T follicular helper cell (primary cell): ENCODE data around the gene ANKRD44.

Source experiments
- DNase-seq: peaks from one replicate; pipeline ENCODE4 v3.0.0-alpha.2; 2020; ENCODE audit warnings: low read depth

ANKRD44 gene

DNA sequence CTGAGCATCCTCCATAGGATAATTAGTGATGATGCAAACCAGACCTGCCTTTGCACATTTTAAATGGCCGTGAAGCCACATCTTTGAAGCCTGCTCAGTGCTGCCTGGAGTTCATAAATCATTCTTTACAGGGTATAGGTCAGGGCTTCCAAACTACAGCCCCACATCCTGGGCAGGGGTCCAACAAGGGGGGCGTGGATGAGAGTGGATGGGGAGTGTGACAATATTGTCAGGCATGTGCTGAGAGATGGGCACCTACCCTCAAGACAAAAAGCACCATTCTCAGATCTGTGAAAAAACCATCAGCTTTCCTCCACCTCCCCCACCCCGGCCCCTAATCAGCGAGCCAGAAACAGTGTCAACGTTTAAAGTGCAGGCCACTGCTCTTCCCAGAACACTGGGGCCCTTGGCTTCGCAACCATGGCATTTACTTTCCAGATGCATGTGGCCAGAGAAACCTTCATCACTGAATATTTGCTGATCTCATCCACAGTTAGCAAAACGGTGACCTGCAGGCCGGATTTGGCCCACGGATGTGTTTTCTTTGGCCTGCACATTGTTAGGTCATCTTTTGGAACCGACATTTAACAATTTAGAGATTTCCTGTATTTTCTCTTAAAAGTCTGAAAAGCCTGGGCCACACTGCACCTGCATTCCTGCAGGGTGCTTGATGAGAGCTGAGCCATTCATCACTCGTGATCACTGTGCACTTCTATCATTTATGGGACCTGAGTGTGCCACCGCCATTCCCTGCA lies 130.7 kb downstream of the ANKRD44 start:
- no peak for DNase-seq

- DNase-seq = no peak
Observed at GRCh38 chr2:197176522-197176921, 134.1 kb downstream of the ANKRD44 start.

DNA sequence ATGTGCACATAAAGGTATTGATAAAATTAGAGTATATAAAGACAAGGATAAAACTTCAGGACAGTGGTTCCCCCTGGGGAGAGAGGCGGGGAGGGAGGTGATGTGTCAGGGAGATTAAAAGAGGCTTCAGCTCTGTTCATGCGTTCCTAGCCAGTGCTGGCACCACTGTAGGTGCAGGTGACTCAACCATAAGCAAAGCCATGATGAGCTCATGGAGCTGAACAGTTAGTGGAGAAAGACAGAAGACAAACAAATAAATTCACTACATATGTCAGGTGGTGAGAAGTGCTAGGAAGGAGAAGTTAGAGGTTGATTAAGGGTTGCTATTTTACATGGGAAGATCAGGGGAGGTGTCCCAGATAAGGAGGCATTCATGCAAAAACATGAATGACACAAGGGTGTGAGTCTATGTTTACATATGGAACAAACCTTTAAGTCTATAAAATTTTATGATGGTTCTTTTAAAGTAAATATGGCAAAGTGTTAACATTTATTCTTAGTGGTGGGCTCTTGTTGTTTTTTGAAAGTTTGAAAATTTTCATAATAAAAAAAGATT lies 136.0 kb downstream of the ANKRD44 start:
- DNase-seq = no peak

DNA sequence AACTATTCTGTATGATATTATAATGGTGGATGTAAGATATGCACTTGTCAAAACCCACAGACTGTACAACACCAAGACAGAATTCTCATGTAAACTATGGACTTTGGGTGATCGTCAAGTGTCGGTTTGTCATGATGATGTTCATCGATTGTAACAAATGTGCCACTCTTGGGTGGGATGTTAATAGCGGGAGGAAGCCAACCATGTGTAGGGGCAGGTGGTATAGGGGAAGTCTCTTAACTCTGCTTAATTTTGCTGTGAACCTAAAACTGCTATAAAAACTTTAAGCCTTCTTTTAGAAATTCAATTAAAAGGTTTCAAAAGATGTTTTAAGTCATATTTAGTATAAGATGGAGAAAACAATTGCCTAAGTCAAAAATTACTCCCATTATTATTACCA lies 139.0 kb downstream of the ANKRD44 start:
- DNase-seq = no peak

DNA sequence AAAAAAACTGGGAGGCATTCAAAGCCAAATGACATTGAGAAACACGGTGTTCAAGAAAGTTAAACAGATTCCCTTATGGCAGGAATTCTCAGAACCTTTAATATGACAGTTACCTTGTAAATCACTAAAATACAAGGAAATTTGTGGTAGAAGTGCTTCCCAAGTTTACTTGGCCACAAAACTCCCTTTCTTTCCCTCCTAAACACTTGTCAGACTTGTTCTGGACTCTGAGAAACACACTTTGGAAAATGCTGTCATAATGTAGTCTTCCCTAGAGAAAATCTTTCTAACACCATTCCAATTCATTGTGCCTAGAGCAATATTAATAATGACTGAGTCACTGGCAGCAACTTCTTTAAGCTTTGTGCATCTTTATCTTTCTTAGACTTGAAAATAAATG lies 140.4 kb downstream of the ANKRD44 start:
- no peak for DNase-seq

DNA sequence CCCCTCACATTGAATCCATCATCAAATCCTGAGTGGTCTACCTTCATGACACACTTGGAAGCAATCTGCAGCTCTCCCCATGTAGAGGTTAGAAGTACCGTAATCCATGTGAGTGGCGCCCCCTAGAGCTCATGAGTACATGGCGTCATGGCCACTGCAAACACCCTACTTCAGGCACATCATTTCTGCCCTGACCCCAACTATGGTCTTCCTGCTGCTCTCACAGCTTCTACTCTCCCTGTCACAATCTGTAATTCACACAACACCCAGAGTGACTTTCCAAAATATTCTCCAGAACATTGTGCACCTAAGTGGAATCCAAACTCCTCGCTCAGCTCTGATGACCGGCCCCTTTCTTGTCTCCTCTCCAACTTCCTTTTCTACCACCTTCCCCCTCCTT lies 141.9 kb downstream of the ANKRD44 start:
- DNase-seq = peak; percentile 48

GRCh38 chr2:197167608-197168314 lies 142.8 kb downstream of the ANKRD44 start:
- DNase-seq = no peak

DNA sequence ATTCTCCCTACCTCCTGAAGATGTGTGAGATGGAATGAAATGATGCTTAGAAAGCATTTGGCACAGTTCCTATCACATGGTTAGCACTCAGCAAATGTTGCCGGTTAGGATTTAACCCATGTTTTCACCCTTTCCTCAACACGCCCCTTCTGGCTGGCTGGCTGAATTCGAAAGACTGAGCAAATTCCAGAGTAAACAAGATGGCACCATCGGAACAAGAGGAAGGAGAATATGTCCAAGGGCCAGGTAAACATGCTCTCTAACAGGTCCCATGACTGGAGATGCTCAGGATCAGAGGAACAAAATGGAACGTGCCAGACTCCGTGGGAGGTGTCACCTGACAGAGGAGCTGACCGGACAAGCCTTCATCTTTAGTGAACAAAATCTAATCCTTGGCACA lies 145.6 kb downstream of the ANKRD44 start:
- no peak for DNase-seq

GRCh38 chr2:197164141-197164754 lies 146.3 kb downstream of the ANKRD44 start:
- DNase-seq = no peak

DNA sequence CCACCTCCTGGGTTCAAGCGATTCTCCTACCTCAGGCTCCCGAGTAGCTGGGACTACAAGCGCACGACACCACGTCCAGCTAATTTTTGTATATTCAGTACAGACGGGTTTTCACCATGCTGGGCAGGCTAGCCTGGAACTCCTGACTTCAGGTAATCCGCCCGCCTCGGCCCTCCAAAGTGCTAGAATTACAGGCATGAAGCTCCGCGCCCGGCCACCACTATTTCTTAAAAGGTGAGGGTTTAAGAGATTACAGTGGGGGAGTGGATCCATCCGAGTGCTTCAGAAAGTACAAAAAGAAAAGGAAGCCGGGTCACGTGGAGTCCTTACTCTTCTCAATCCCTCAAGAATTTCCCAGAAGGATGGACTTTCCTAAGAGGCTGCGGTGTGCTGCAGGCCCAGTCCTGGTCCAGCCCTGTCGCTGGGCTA lies 146.9 kb downstream of the ANKRD44 start:
- DNase-seq = no peak

DNA sequence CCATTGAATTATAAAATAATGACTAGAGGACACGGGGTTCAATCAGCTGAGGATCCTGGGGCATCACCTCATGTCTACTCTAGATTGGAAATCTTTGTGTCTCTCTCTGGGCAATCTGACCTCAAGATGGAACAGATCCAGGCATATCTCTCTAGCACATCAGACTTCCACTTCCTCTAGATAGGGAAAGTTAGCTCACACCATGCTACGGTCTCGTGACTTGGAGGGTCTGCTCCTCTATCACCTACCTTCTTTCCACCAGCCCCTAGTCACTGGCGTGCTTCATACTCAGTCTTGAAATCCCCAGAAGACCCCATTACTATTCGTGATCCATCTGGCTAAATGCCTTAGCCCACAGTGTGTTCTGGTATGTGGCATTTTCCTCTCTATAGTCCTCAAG lies 148.8 kb downstream of the ANKRD44 start:
- no peak for DNase-seq

- no peak for DNase-seq
Observed at GRCh38 chr2:197159661-197160211, 150.8 kb downstream of the ANKRD44 start.

- no peak for DNase-seq
Observed at GRCh38 chr2:197158591-197159550, 151.7 kb downstream of the ANKRD44 start.

- DNase-seq = no peak
Observed at GRCh38 chr2:197157879-197158537, 152.6 kb downstream of the ANKRD44 start.

- no peak for DNase-seq
Observed at GRCh38 chr2:197156771-197157170, 153.8 kb downstream of the ANKRD44 start.

GRCh38 chr2:197152451-197153228 lies 157.9 kb downstream of the ANKRD44 start:
- no peak for DNase-seq

DNA sequence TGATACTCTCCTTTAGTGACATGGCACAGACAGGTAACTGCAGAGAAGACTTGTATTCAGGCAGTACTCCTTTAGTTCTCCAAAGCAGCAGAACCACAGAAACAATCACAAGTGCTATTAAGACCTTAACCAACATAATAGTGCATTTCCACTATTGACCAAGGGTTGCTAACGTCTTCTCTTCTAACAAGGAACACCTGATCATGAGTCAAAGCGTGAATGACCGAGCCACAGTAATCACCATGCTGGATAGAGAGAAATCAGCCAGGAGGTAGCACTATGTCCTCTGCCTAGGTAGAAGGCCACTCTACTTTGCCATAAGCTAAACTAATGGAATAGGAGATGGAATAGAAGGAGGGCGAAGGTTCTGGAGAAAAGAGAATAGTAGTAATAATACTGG lies 161.0 kb downstream of the ANKRD44 start:
- DNase-seq = no peak

DNA sequence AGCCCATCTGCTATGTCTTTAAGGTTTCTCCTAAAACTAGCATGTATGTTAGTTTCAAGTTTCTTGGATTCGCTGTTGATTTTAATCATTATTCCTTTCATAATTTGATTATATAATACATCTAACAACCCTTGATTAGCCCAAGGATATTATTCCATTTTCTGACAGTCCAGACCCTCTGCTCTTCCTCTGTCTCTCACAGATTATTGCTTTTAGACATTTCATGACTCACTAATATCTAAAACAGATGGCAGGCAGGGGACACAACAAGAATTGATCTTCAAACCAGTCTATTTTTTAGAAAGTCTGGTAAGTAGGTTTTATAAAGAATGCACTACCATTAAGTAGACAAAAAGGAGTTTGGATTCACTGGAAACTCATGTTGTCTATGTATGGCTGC lies 162.2 kb downstream of the ANKRD44 start:
- DNase-seq = no peak

GRCh38 chr2:197147942-197148341 lies 162.6 kb downstream of the ANKRD44 start:
- no peak for DNase-seq

- no peak for DNase-seq
Observed at GRCh38 chr2:197146995-197147394, 163.6 kb downstream of the ANKRD44 start.
